Activated effector memory CD4-positive, alpha-beta T cell treated with anti-CD3 and anti-CD28 coated beads, Interleukin-2, amount 50 U/mL, for 16 hours (primary cell): ENCODE results near the gene BRAF.
"Not testable (repeated sequence)": the region's sequence is repeated elsewhere in the genome, so short reads cannot be mapped to it uniquely, and the experiment has no call there.

Experiments used
- DNase-seq: peaks from one replicate; pipeline ENCODE4 v3.0.0-alpha.2; 2020

Gene BRAF

GRCh38 chr7:140876519-140877248 lies 48.0 kb downstream of the BRAF start:
- DNase-seq, result no peak

- no peak for DNase-seq
These were observed 51.3 kb downstream of the BRAF start for GRCh38 chr7:140873434-140873833.

- no peak for DNase-seq
These were observed 54.7 kb downstream of the BRAF start for GRCh38 chr7:140870003-140870402.

GRCh38 chr7:140869430-140869829 lies 55.3 kb downstream of the BRAF start:
- DNase-seq, result no peak

GRCh38 chr7:140867467-140868462 lies 57.0 kb downstream of the BRAF start:
- DNase-seq, result no peak

GRCh38 chr7:140866926-140867325 lies 57.8 kb downstream of the BRAF start:
- DNase-seq, result no peak

GRCh38 chr7:140864732-140865131 lies 60.0 kb downstream of the BRAF start:
- no peak for DNase-seq

GRCh38 chr7:140863867-140864266 lies 60.9 kb downstream of the BRAF start:
- no peak for DNase-seq

GRCh38 chr7:140863184-140863583 lies 61.5 kb downstream of the BRAF start:
- DNase-seq, result no peak

- no peak for DNase-seq
These were observed 67.7 kb downstream of the BRAF start for GRCh38 chr7:140857048-140857447.

- DNase-seq, result no peak
These were observed 83.5 kb downstream of the BRAF start for GRCh38 chr7:140841166-140841715.

GRCh38 chr7:140831724-140832123 lies 93.0 kb downstream of the BRAF start:
- no peak for DNase-seq

GRCh38 chr7:140829720-140830119 lies 95.0 kb downstream of the BRAF start:
- DNase-seq, result no peak

- DNase-seq, result no peak
These were observed 96.0 kb downstream of the BRAF start for GRCh38 chr7:140828741-140829140.

GRCh38 chr7:140817383-140817782 lies 107.3 kb downstream of the BRAF start:
- DNase-seq, result not testable (repeated sequence)

- DNase-seq, result peak; percentile 75
These were observed 113.7 kb downstream of the BRAF start for GRCh38 chr7:140810830-140811556.

GRCh38 chr7:140810385-140810784 lies 114.3 kb downstream of the BRAF start:
- no peak for DNase-seq

GRCh38 chr7:140778975-140779374 lies 145.8 kb downstream of the BRAF start:
- DNase-seq, result no peak

- DNase-seq, result no peak
These were observed 146.2 kb downstream of the BRAF start for GRCh38 chr7:140778568-140778967.

GRCh38 chr7:140774371-140774770 lies 150.4 kb downstream of the BRAF start:
- no peak for DNase-seq

GRCh38 chr7:140773104-140773503 lies 151.6 kb downstream of the BRAF start:
- DNase-seq, result no peak

GRCh38 chr7:140771826-140772225 lies 152.9 kb downstream of the BRAF start:
- no peak for DNase-seq

GRCh38 chr7:140769852-140770251 lies 154.9 kb downstream of the BRAF start:
- DNase-seq, result no peak
